ENCODE measurements around the gene TUBGCP3. TPM values are rescaled to one million over a fixed set of nuclear protein-coding genes. Genes with fewer than 3 reads are reported as not detected.
A peak's percentile ranks its signal among the peaks of the same experiment; 100 is the strongest.

TUBGCP3 gene
- total and polyA plus RNA-seq, 10 donors = 9.1 to 69.8 (median 48.7) TPM

DNA sequence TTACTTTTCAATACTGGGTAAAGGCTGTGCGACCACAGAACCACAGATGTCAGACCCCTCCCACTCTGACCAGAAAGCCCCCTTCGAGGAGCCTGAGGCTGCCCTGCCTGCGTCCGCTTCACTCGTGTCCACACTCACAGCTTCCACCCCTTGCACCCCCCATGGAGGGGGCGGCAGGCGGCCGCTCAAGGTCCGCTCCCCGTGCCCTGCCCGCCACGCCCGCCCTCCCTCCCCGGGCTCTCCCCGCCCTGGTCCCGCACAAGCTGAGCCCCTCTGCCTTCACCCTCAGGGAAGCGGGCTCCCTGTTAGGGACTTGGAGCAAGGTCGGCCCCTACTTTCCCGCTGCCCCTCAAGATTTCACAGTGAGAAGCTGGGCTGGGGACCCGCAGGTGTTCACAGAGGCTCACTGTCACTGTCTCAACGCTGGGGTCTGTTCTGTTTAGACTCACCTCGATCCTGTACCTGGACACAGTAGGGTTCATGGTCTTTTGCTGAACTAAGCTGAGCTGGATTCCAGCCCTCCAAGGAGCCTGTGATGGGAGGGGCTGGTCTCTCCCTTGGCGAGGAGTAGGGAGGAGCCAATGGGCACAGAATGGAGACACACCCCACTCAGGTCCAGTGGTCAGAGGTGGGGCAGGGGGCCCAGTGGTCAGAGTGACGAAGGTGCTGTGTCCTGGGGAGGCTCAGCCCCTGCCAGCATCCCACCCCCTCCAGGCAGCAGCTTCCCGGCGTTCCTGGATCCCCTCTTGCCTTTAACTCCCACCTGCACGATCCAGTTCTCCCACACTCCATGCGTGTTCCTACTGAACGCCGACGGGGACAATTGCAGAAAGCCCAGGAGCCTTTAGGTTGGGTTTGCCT lies 142.3 kb downstream of the TUBGCP3 start:
- Histone ChIP-seq H3K4me3 (no peak overlapping the region), H3K9me3 (no peaks in the 10 kb centered on the region), H3K27me3 (replicated peaks in 1 of 7) (peaks cover 0 to 79% (median 18%) of the 10 kb centered on the region in 7 donors), H3K4me1 (peaks cover 0 to 8% (median 2%) of the 10 kb centered on the region in 6 donors), H3K36me3 (no peaks in the 10 kb centered on the region), H3K27ac (no peak overlapping the region)
- no peak for TF ChIP-seq POLR2AphosphoS5 (IDR thresholded peaks at IDR 0.05)
- TF ChIP-seq POLR2A (IDR thresholded peaks at IDR 0.05) = no peak
- TF ChIP-seq, protein P1, sequence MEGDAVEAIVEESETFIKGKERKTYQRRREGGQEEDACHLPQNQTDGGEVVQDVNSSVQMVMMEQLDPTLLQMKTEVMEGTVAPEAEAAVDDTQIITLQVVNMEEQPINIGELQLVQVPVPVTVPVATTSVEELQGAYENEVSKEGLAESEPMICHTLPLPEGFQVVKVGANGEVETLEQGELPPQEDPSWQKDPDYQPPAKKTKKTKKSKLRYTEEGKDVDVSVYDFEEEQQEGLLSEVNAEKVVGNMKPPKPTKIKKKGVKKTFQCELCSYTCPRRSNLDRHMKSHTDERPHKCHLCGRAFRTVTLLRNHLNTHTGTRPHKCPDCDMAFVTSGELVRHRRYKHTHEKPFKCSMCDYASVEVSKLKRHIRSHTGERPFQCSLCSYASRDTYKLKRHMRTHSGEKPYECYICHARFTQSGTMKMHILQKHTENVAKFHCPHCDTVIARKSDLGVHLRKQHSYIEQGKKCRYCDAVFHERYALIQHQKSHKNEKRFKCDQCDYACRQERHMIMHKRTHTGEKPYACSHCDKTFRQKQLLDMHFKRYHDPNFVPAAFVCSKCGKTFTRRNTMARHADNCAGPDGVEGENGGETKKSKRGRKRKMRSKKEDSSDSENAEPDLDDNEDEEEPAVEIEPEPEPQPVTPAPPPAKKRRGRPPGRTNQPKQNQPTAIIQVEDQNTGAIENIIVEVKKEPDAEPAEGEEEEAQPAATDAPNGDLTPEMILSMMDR (IDR thresholded peaks at IDR 0.05 in 8 of 11, conservative IDR thresholded peaks at IDR 0.05 in 3 of 11) = no peak
- intact Hi-C loops (cut with DNase I; ENCODE audit: low total_unique reads) = no loop called here
- 69 to 76% (median 72%) methylated on average over 18 to 31 of the region's 31 CpGs for WGBS, 5 donors
- peak; percentile 63 for DNase-seq

DNA sequence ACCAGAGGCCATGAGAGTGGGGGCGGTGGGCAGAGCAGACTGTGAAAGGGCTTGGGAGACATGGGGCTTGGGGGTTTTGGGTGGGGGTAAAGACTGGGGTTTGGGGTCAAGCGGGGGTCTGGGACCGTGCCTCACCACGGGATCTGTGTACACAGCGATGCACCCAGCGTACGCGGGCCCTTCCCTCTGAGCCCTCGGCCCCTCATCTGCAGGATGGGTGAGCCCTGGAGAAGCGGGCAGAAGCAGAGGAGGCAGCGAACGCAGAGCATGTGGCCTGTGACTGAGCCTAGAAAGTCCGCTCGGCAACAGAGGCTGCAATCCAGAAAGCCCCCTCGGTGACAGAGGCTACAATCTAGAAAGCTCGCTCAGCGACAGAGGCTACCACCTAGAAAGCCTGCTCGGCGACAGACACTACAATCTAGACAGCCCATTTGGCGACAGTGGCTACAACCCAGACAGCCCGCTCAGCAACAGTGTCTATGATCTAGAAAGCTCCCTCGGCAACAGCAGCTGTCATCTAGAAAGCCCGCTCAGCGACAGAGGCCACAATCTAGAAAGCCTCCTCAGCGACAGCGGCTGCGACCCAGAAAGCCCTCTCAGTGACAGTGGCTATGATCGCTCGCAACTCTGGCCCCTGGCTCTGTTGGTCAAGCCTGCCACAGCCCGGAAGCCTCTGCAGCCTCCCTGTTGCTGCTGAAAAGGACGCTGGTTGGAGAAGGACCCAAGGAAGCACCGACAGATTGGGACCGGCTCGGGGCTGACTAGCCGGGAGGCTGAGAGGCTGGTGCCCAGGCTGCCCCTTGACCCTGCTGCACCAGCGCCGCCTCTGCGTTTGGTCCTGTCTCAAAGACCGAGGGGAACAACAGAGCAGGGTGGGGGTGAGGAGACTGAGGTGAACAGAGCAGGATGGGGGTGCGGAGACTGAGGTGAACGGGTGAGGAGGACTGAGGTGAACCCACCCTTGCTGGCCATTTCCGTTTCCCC lies 143.2 kb downstream of the TUBGCP3 start:
- no peaks in the 10 kb centered on the region for H3K36me3 ChIP-seq
- peaks cover 0 to 81% (median 18%) of the 10 kb centered on the region in 7 donors for H3K27me3 ChIP-seq (replicated peaks in 1 of 7)
- H3K9me3 ChIP-seq = no peaks in the 10 kb centered on the region
- peaks cover 0 to 8% (median 2%) of the 10 kb centered on the region in 6 donors for H3K4me1 ChIP-seq
- no peak overlapping the region for H3K4me3 ChIP-seq
- intact Hi-C loops (cut with DNase I; ENCODE audit: low total_unique reads) = loop anchor here (5.0 kb wide), 1 partner anchor 967 kb away; no protein-coding TSS in a partner anchor
- 78 to 86% (median 81%) methylated on average over 27 to 42 of the region's 42 CpGs for WGBS, 5 donors
- no peak overlapping the region for H3K27ac ChIP-seq
- TF ChIP-seq POLR2AphosphoS5 (IDR thresholded peaks at IDR 0.05) (no peak), POLR2A (IDR thresholded peaks at IDR 0.05) (no peak)
- TF ChIP-seq, protein P1 (IDR thresholded peaks at IDR 0.05 in 8 of 11, conservative IDR thresholded peaks at IDR 0.05 in 3 of 11) = no peak
- peak; percentile 67 for DNase-seq

GRCh38 chr13:112443995-112444311 lies 144.0 kb downstream of the TUBGCP3 start:
- H3K4me3 ChIP-seq = no peak overlapping the region
- no peaks in the 10 kb centered on the region for H3K36me3 ChIP-seq
- H3K27ac ChIP-seq = no peak overlapping the region
- peak; percentile 78 for DNase-seq
- WGBS, 5 donors = 2 to 5% (median 3%) methylated on average over 7 to 10 of the region's 10 CpGs
- H3K4me1 ChIP-seq = peaks cover 0 to 8% (median 2%) of the 10 kb centered on the region in 6 donors
- peaks cover 0 to 6% (median 1%) of the 10 kb centered on the region in 8 donors for H3K9me3 ChIP-seq
- TF ChIP-seq, protein P1 (IDR thresholded peaks at IDR 0.05 in 8 of 11, conservative IDR thresholded peaks at IDR 0.05 in 3 of 11) = peak; percentile 20 to 73 (median 67)
- no peak for TF ChIP-seq POLR2AphosphoS5 (IDR thresholded peaks at IDR 0.05)
- intact Hi-C loops (cut with DNase I; ENCODE audit: low total_unique reads) = loop anchor here (5.0 kb wide), 1 partner anchor 967 kb away; no protein-coding TSS in a partner anchor
- peaks cover 0 to 82% (median 18%) of the 10 kb centered on the region in 7 donors for H3K27me3 ChIP-seq (replicated peaks in 1 of 7)

All from spleen (tissue), 11 donors.